ENCODE results near the gene ZNF655. TPM values are rescaled to one million over a fixed set of nuclear protein-coding genes. Genes with fewer than 3 reads are reported as not detected.

Gene ZNF655
- total RNA-seq, 1 experiment from 2014 or later, result 59.3 TPM

DNA sequence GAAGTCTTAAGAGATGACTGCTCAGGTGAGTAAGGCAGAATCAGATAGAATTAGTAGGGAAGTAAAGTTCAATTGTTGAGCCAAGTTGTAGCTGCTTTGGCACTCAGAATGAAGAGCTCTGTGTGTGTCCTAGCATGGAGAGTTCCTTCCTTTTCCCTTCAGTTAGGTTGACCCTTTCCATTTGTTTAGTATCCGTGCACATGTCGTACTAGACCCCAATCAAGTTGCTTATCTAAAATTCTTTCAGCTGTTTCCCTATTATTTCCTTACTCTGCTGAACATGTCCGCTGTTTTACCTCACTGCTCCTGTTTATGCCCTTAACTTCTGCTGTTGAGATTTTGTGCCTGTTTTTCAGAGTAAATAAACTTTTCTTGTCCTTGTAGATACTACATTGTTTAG is 13.3 kb downstream of the ZNF655 start:
- intact Hi-C loops (cut with micrococcal nuclease; ENCODE audit: unreplicated experiment), result no loop called here
- H3K36me3 ChIP-seq (ENCODE audit: insufficient read depth, low read length, poor library complexity, severe bottlenecking), result peaks cover 43% of the 10 kb centered on the region
- no peak overlapping the region for H3K4me3 ChIP-seq (ENCODE audit: low read depth, low read length, poor library complexity, severe bottlenecking)
- ChIA-PET CTCF (no interaction called here), POLR2A (ENCODE audit: low non-redundant PET) (interaction anchor here (1.2 kb wide), 1 partner anchor 10 kb away, joined by 3 read pairs; no protein-coding TSS in a partner anchor)
- TF ChIP-seq, protein P1, sequence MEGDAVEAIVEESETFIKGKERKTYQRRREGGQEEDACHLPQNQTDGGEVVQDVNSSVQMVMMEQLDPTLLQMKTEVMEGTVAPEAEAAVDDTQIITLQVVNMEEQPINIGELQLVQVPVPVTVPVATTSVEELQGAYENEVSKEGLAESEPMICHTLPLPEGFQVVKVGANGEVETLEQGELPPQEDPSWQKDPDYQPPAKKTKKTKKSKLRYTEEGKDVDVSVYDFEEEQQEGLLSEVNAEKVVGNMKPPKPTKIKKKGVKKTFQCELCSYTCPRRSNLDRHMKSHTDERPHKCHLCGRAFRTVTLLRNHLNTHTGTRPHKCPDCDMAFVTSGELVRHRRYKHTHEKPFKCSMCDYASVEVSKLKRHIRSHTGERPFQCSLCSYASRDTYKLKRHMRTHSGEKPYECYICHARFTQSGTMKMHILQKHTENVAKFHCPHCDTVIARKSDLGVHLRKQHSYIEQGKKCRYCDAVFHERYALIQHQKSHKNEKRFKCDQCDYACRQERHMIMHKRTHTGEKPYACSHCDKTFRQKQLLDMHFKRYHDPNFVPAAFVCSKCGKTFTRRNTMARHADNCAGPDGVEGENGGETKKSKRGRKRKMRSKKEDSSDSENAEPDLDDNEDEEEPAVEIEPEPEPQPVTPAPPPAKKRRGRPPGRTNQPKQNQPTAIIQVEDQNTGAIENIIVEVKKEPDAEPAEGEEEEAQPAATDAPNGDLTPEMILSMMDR (conservative IDR thresholded peaks at IDR 0.05; ENCODE audit: low read depth, low read length), result no peak
- no peak for DNase-seq (ENCODE audit: low spot score)
- no peak overlapping the region for H3K27ac ChIP-seq (ENCODE audit: low read depth, low read length, poor library complexity, severe bottlenecking)
- BruUV-seq (replicated peaks), result no TSS peak
- no peaks in the 10 kb centered on the region for H3K9me3 ChIP-seq (ENCODE audit: low read depth, low read length, poor library complexity, severe bottlenecking)
- no peaks in the 10 kb centered on the region for H3K27me3 ChIP-seq (replicated peaks; ENCODE audit: insufficient read depth, low read depth, low read length, poor library complexity)
- no peaks in the 10 kb centered on the region for H3K4me1 ChIP-seq (ENCODE audit: insufficient read depth, low read length, poor library complexity, severe bottlenecking)

DNA sequence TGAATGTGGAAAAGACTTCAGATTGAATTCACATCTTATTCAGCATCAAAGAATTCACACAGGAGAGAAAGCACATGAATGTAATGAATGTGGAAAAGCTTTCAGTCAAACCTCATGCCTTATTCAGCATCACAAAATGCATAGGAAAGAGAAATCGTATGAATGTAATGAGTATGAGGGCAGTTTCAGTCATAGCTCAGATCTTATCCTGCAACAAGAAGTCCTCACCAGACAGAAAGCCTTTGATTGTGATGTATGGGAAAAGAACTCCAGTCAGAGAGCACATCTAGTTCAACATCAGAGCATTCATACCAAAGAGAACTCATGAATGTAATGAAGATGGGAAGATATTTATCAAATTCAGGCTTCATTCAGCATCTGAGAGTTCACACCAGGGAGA is 14.8 kb downstream of the ZNF655 start:
- no peak for DNase-seq (ENCODE audit: low spot score)
- BruUV-seq (replicated peaks), result no TSS peak
- ChIA-PET CTCF (no interaction called here), POLR2A (ENCODE audit: low non-redundant PET) (no interaction called here)
- Histone ChIP-seq H3K27ac (ENCODE audit: low read depth, low read length, poor library complexity, severe bottlenecking) (no peak overlapping the region), H3K4me1 (ENCODE audit: insufficient read depth, low read length, poor library complexity, severe bottlenecking) (no peaks in the 10 kb centered on the region), H3K36me3 (ENCODE audit: insufficient read depth, low read length, poor library complexity, severe bottlenecking) (peaks cover 40% of the 10 kb centered on the region), H3K27me3 (replicated peaks; ENCODE audit: insufficient read depth, low read depth, low read length, poor library complexity) (no peaks in the 10 kb centered on the region), H3K9me3 (ENCODE audit: low read depth, low read length, poor library complexity, severe bottlenecking) (no peaks in the 10 kb centered on the region), H3K4me3 (ENCODE audit: low read depth, low read length, poor library complexity, severe bottlenecking) (no peak overlapping the region)
- no peak for TF ChIP-seq EZH2 (IDR thresholded peaks at IDR 0.05; ENCODE audit: borderline replicate concordance, low read depth, low read length, poor library complexity, severe bottlenecking)
- TF ChIP-seq, protein P1 (conservative IDR thresholded peaks at IDR 0.05; ENCODE audit: low read depth, low read length), result no peak
- intact Hi-C loops (cut with micrococcal nuclease; ENCODE audit: unreplicated experiment), result no loop called here

DNA sequence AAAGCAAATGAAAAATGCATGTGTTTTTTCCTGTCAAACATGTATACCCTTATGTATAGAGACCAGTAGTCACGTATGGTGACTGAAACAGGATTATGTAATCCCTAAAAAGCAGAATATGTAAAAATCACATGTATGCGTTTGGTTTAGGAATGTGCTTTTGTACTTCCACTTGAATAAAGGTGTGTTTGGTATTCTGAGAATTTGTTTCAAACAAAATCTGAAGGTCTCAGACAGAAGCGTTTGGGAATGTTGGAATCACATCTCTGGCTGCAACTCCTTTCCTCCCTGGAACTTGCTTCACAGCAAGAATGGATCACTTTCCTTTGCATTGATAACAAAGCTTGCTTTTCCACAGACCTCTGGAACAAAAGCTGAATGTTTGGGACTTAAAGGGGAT is 17.8 kb downstream of the ZNF655 start:
- TF ChIP-seq EZH2 (IDR thresholded peaks at IDR 0.05; ENCODE audit: borderline replicate concordance, low read depth, low read length, poor library complexity, severe bottlenecking), result no peak
- TF ChIP-seq, protein P1 (conservative IDR thresholded peaks at IDR 0.05; ENCODE audit: low read depth, low read length), result no peak
- H3K9me3 ChIP-seq (ENCODE audit: low read depth, low read length, poor library complexity, severe bottlenecking), result no peaks in the 10 kb centered on the region
- H3K4me1 ChIP-seq (ENCODE audit: insufficient read depth, low read length, poor library complexity, severe bottlenecking), result no peaks in the 10 kb centered on the region
- intact Hi-C loops (cut with micrococcal nuclease; ENCODE audit: unreplicated experiment), result no loop called here
- CTCF ChIA-PET, result no interaction called here
- no peak for DNase-seq (ENCODE audit: low spot score)
- POLR2A ChIA-PET (ENCODE audit: low non-redundant PET), result interaction anchor here (0.6 kb wide), 1 partner anchor 50 kb away, joined by 3 read pairs; no protein-coding TSS in a partner anchor
- no peak overlapping the region for H3K4me3 ChIP-seq (ENCODE audit: low read depth, low read length, poor library complexity, severe bottlenecking)
- no TSS peak for BruUV-seq (replicated peaks)
- H3K27ac ChIP-seq (ENCODE audit: low read depth, low read length, poor library complexity, severe bottlenecking), result no peak overlapping the region
- H3K36me3 ChIP-seq (ENCODE audit: insufficient read depth, low read length, poor library complexity, severe bottlenecking), result peaks cover 19% of the 10 kb centered on the region
- H3K27me3 ChIP-seq (replicated peaks; ENCODE audit: insufficient read depth, low read depth, low read length, poor library complexity), result no peaks in the 10 kb centered on the region

Data from A673 (cell line).